CD4-positive, alpha-beta memory T cell (primary cell): ENCODE measurements around the gene ASB1. TPM values are rescaled to one million over a fixed set of nuclear protein-coding genes. Genes with fewer than 3 reads are reported as not detected.
"Not testable (repeated sequence)": the region's sequence is repeated elsewhere in the genome, so short reads cannot be mapped to it uniquely, and the experiment has no call there.

Source experiments
- CTCF ChIA-PET: fragments of 350-600 bp; sonication (Branson Sonifier 250); formaldehyde crosslinking; loops from one replicate; lab custom pipeline; 2021; ENCODE audit warnings: inconsistent platforms; ENCODE audit not compliant: partially characterized antibody; lab: Charles Lee
- POLR2A ChIA-PET: fragments of 350-600 bp; sonication (Branson Sonifier 250); formaldehyde crosslinking; loops from one replicate; lab custom pipeline; 2021; ENCODE audit not compliant: partially characterized antibody; lab: Charles Lee
- DNase-seq, 5 donors: peaks; one replicate each; pipeline versions ENCODE4 v3.0.0 to v3.0.0-alpha.2; 2020 to 2022; ENCODE audit warnings: mixed read lengths in 1 of 5
- H3K27ac ChIP-seq: one replicate; pipeline ENCODE4 v1.7.0; 2013; ENCODE audit warnings: low read depth, low read length
- H3K27me3 ChIP-seq: 2 replicates; pipeline ENCODE4 v1.7.0; 2013; ENCODE audit warnings: mild to moderate bottlenecking, low read length, moderate library complexity; ENCODE audit not compliant: insufficient read depth
- H3K36me3 ChIP-seq: 2 replicates; pipeline ENCODE4 v1.7.0; 2013; ENCODE audit warnings: mild to moderate bottlenecking, low read length, moderate library complexity; ENCODE audit not compliant: insufficient read depth
- H3K4me1 ChIP-seq: 2 replicates; pipeline ENCODE4 v1.7.0; 2013; ENCODE audit warnings: mild to moderate bottlenecking, low read length, moderate library complexity; ENCODE audit not compliant: insufficient read depth
- H3K4me3 ChIP-seq, 2 donors: one replicate each; pipeline ENCODE4 v1.7.0; 2013; ENCODE audit warnings: low read length in 2 of 2, mild to moderate bottlenecking in 1 of 2
- H3K9me3 ChIP-seq, 2 donors: one replicate each; pipeline ENCODE4 v1.7.0; 2013; ENCODE audit warnings: low read length in 2 of 2, control low read depth in 1 of 2; ENCODE audit not compliant: control insufficient read depth in 1 of 2
- H3K27ac Mint-ChIP-seq, 7 donors: one replicate each; pipeline ENCODE4 v1.8.0; 2020 to 2021; ENCODE audit warnings: mixed read lengths in 7 of 7, mild to moderate bottlenecking in 6 of 7, inconsistent platforms in 3 of 7, moderate library complexity in 3 of 7
- H3K27me3 Mint-ChIP-seq, 2 donors: one replicate each; pipeline ENCODE4 v1.8.0; 2020 to 2021; ENCODE audit warnings: mixed read lengths in 2 of 2
- H3K36me3 Mint-ChIP-seq, 2 donors: one replicate each; pipeline ENCODE4 v1.8.0; 2020 to 2021; ENCODE audit warnings: mixed read lengths in 2 of 2, inconsistent platforms in 1 of 2, mild to moderate bottlenecking in 1 of 2
- H3K4me1 Mint-ChIP-seq, 4 donors: one replicate each; pipeline ENCODE4 v1.8.0; 2020 to 2021; ENCODE audit warnings: mixed read lengths in 4 of 4, mild to moderate bottlenecking in 1 of 4
- H3K4me3 Mint-ChIP-seq, 8 donors: one replicate each; pipeline ENCODE4 v1.8.0; 2020 to 2021; ENCODE audit warnings: mixed read lengths in 8 of 8, mild to moderate bottlenecking in 7 of 8, moderate library complexity in 6 of 8, inconsistent platforms in 3 of 8
- H3K9me3 Mint-ChIP-seq, 8 donors: one replicate each; pipeline ENCODE4 v1.8.0; 2020 to 2021; ENCODE audit warnings: mixed read lengths in 8 of 8, mild to moderate bottlenecking in 5 of 8, inconsistent platforms in 3 of 8, moderate library complexity in 1 of 8
- intact Hi-C: fragments of 100-400 bp; cut with micrococcal nuclease; formaldehyde crosslinking; loops from one replicate; pipeline ENCODE4 v1.15.1; 2023
- polyA plus RNA-seq, 2 donors: library from polyadenylated mRNA; unstranded; fragments of 300-500 nt; fragmentation: Illumina TruSeq; gene quantifications; one replicate each; pipeline ENCODE4 v1.2.3, GENCODE V29; 2021
- total RNA-seq, 2 experiments: library from RNA; stranded (reverse); gene quantifications; one replicate each; pipeline ENCODE4 v1.2.3, GENCODE V29; 2021

The ASB1 gene
- total and polyA plus RNA-seq, 4 experiments from 2014 or later: 19.5 to 48.4 (median 34.5) TPM

DNA sequence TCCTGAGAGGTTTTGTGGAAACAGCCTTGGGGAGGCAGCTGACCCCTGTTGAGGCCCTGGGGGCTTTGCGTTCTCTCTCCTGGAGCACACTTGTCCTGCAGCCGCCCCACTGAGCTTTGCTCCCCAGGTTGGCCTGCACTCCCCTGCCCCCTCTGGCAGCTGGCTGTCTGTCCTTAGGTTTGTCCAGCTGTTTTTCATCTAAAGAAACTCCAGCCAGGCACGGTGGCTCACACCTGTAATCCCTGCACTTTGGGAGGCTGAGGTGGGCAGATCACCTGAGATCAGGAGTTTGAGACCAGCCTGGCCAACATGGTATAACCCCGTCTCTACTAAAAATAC is 21.5 kb upstream of the ASB1 start:
- H3K9me3 Mint-ChIP-seq, H3K27ac Mint-ChIP-seq, intact Hi-C loops, DNase-seq, H3K9me3 ChIP-seq, H3K4me3 Mint-ChIP-seq, H3K27ac ChIP-seq, H3K36me3 ChIP-seq, H3K36me3 Mint-ChIP-seq, H3K4me1 ChIP-seq, H3K27me3 ChIP-seq, H3K27me3 Mint-ChIP-seq, H3K4me1 Mint-ChIP-seq, CTCF ChIA-PET, H3K4me3 ChIP-seq: not testable (repeated sequence)
- POLR2A ChIA-PET: interaction anchor here (0.5 kb wide), 1 partner anchor 377 kb away, joined by 4 read pairs; no protein-coding TSS in a partner anchor

- no peaks in the 10 kb centered on the region for H3K36me3 ChIP-seq
- no peaks in the 10 kb centered on the region for H3K9me3 ChIP-seq
- H3K27me3 Mint-ChIP-seq: no peaks in the 10 kb centered on the region
- H3K27me3 ChIP-seq: no peaks in the 10 kb centered on the region
- no peak overlapping the region for H3K4me3 Mint-ChIP-seq
- ChIA-PET POLR2A (no interaction called here), CTCF (no interaction called here)
- peaks cover 0 to 4% of the 10 kb centered on the region in 2 donors for H3K36me3 Mint-ChIP-seq
- no peak overlapping the region for H3K27ac Mint-ChIP-seq
- H3K9me3 Mint-ChIP-seq: no peaks in the 10 kb centered on the region
- H3K4me3 ChIP-seq: no peak overlapping the region
- no peak for DNase-seq
- H3K4me1 ChIP-seq: no peaks in the 10 kb centered on the region
- intact Hi-C loops: no loop called here
- H3K27ac ChIP-seq: no peak overlapping the region
- H3K4me1 Mint-ChIP-seq: no peaks in the 10 kb centered on the region
These were observed 20.3 kb upstream of the ASB1 start for GRCh38 chr2:238406221-238406997.

DNA sequence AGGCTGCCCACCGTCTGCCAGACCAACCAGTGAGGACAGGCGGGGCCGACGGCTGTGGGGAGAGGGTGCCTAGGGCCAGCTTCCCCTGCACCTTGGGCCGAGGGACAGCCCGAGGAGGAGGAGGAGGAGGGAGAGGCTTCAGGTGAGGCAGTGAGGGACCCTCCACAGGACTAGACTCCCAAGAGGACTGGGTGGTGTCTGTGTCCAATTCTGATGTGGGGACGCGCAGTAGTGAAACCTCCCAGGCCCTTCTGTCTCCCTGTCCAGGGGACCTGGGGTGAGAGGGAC is 19.8 kb upstream of the ASB1 start:
- Mint-ChIP-seq H3K4me1 (no peaks in the 10 kb centered on the region), H3K27me3 (no peaks in the 10 kb centered on the region), H3K27ac (no peak overlapping the region), H3K4me3 (no peak overlapping the region), H3K9me3 (no peaks in the 10 kb centered on the region), H3K36me3 (no peaks in the 10 kb centered on the region)
- intact Hi-C loops: no loop called here
- H3K9me3 ChIP-seq: no peaks in the 10 kb centered on the region
- H3K4me3 ChIP-seq: no peak overlapping the region
- H3K36me3 ChIP-seq: no peaks in the 10 kb centered on the region
- H3K27me3 ChIP-seq: no peaks in the 10 kb centered on the region
- POLR2A ChIA-PET: no interaction called here
- DNase-seq: no peak
- CTCF ChIA-PET: no interaction called here
- no peak overlapping the region for H3K27ac ChIP-seq
- H3K4me1 ChIP-seq: no peaks in the 10 kb centered on the region

- Mint-ChIP-seq H3K27ac (peak overlapping the region in 1 of 7 donors; percentile 36), H3K9me3 (no peaks in the 10 kb centered on the region), H3K36me3 (no peaks in the 10 kb centered on the region), H3K4me3 (no peak overlapping the region), H3K27me3 (no peaks in the 10 kb centered on the region), H3K4me1 (no peaks in the 10 kb centered on the region)
- Histone ChIP-seq H3K4me1 (no peaks in the 10 kb centered on the region), H3K27me3 (no peaks in the 10 kb centered on the region), H3K36me3 (no peaks in the 10 kb centered on the region), H3K4me3 (no peak overlapping the region), H3K27ac (no peak overlapping the region), H3K9me3 (no peaks in the 10 kb centered on the region)
- ChIA-PET POLR2A (no interaction called here), CTCF (no interaction called here)
- no peak for DNase-seq
- intact Hi-C loops: no loop called here
These were observed 19.2 kb upstream of the ASB1 start for GRCh38 chr2:238407566-238407965.

DNA sequence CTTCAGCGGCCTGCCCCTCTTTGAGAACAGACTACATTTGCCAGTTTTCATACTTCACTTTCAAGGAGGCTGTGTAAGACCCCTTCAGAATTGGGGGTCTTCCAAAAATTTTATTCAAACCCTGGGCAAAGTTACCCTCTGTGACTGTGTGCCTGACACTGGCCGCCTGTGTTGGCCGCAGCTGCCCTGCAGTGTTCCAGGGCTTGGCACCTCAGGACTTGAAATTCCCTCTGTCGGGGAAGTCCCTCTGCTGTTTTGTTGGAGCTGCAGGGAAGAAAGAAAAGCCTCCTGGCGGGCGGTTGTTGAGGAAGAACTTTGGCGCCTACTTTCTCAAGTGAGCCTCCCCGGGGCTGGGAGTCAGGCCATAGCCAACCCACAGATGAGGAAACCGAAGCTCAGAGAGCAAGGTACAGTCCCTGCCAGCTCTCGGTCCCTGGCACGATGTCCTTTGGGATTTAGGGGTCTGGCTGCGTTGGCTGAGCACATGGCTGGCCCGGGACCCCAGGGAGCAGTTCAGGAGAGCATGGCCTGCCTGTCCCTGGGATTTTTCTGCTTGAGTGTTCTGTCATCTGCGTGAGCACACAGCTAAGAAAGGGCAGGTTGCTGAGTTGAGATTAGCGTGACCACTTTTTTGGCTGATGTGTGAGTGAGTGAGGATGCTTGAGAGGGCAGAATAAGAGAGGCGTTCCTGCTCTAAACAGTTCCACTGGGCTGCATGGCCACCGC is 17.9 kb upstream of the ASB1 start:
- Mint-ChIP-seq H3K27me3 (no peaks in the 10 kb centered on the region), H3K4me1 (no peaks in the 10 kb centered on the region), H3K9me3 (no peaks in the 10 kb centered on the region), H3K27ac (no peak overlapping the region), H3K4me3 (no peak overlapping the region), H3K36me3 (no peaks in the 10 kb centered on the region)
- Histone ChIP-seq H3K27me3 (no peaks in the 10 kb centered on the region), H3K36me3 (no peaks in the 10 kb centered on the region), H3K9me3 (no peaks in the 10 kb centered on the region), H3K27ac (no peak overlapping the region), H3K4me3 (no peak overlapping the region), H3K4me1 (no peaks in the 10 kb centered on the region)
- intact Hi-C loops: no loop called here
- ChIA-PET CTCF (no interaction called here), POLR2A (no interaction called here)
- no peak for DNase-seq

DNA sequence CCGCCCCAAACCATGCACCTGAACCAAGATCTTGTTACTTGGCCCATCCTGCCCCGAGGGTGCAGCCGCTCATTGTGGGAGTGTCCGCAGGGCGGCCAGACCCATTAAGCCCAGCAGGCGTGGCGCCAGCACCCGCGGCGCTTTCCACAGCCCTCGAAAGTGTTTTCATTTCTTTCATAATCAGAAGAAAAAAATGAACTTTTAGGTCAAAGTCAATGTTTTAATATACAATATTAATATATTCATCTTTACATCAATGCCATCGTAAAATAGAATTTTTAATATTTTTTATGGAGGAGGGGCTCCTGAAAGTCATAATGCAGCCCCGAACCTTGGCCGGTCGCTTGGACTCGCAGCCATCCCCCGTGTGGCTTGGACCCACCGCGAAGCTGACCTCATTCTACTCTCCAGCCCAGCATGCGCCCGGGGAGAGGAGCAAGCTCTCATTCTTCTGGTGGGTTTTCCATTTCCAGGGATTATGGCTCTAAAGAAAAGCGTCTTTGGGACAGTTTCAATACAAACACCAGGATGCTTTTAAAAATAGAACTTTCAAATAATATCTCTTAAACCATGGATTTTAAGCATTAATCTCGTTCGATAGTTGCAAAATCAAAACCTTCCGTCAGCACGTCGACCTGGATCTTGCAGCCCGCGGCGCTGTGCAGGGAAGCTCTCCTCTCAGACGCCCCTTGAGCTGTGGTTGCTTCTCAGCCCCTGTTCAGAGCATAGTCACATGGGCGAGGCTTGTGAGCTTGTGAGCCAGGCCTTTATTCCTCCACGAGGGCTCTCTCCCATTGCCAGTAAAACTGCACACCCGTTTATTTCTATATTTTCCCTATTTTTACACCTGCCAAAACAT is 17.2 kb upstream of the ASB1 start:
- H3K36me3 ChIP-seq: no peaks in the 10 kb centered on the region
- H3K4me3 ChIP-seq: no peak overlapping the region
- Mint-ChIP-seq H3K27ac (no peak overlapping the region), H3K36me3 (no peaks in the 10 kb centered on the region), H3K9me3 (no peaks in the 10 kb centered on the region), H3K4me3 (no peak overlapping the region), H3K4me1 (no peaks in the 10 kb centered on the region), H3K27me3 (no peaks in the 10 kb centered on the region)
- no peaks in the 10 kb centered on the region for H3K9me3 ChIP-seq
- POLR2A ChIA-PET: no interaction called here
- no peak overlapping the region for H3K27ac ChIP-seq
- peaks cover under 1% of the 10 kb centered on the region for H3K4me1 ChIP-seq
- intact Hi-C loops: no loop called here
- no peak for DNase-seq
- CTCF ChIA-PET: no interaction called here
- H3K27me3 ChIP-seq: no peaks in the 10 kb centered on the region

GRCh38 chr2:238412067-238412767 is 14.5 kb upstream of the ASB1 start:
- Mint-ChIP-seq H3K27me3 (no peaks in the 10 kb centered on the region), H3K4me3 (no peak overlapping the region), H3K36me3 (peaks cover 0 to 12% of the 10 kb centered on the region in 2 donors), H3K9me3 (peaks cover 0 to 12% (median 8%) of the 10 kb centered on the region in 8 donors), H3K27ac (no peak overlapping the region), H3K4me1 (peaks cover 0 to 7% (median under 1%) of the 10 kb centered on the region in 4 donors)
- Histone ChIP-seq H3K4me3 (no peak overlapping the region), H3K4me1 (peaks cover 11% of the 10 kb centered on the region), H3K36me3 (no peaks in the 10 kb centered on the region), H3K27me3 (no peaks in the 10 kb centered on the region), H3K27ac (no peak overlapping the region), H3K9me3 (peaks cover 0 to 5% of the 10 kb centered on the region in 2 donors)
- ChIA-PET CTCF (no interaction called here), POLR2A (no interaction called here)
- intact Hi-C loops: no loop called here
- no peak for DNase-seq
